GM13977 (cell line): ENCODE results near the gene RFPL1.

Experiments used
- DNase-seq: peaks from one replicate; pipeline ENCODE4 v3.0.0; 2012; ENCODE audit warnings: low spot score
- CTCF ChIP-seq: IDR thresholded peaks from 2 replicates; pipeline ENCODE4 v1.5.1; 2012; ENCODE audit warnings: mild to moderate bottlenecking, control low read depth; ENCODE audit not compliant: insufficient read depth; ENCODE audit errors: extremely low read depth, missing control alignments
- in situ Hi-C: fragments of 300-500 bp; cut with MboI; formaldehyde crosslinking; loops from one replicate; pipeline ENCODE4 v1.12.0; 2022; ENCODE audit warnings: low sequenced_read_pairs, low pct_unique_long_range_greater_than_20kb, mixed read lengths, inconsistent platforms; ENCODE audit not compliant: unreplicated experiment

The RFPL1 gene

GRCh38 chr22:29463629-29464028 is 25.2 kb downstream of the RFPL1 start:
- in situ Hi-C loops, result no loop called here
- no peak for DNase-seq
- TF ChIP-seq CTCF, result no peak

- in situ Hi-C loops, result no loop called here
- TF ChIP-seq CTCF, result no peak
- no peak for DNase-seq
Measured at GRCh38 chr22:29464581-29464980, 26.2 kb downstream of the RFPL1 start.

DNA sequence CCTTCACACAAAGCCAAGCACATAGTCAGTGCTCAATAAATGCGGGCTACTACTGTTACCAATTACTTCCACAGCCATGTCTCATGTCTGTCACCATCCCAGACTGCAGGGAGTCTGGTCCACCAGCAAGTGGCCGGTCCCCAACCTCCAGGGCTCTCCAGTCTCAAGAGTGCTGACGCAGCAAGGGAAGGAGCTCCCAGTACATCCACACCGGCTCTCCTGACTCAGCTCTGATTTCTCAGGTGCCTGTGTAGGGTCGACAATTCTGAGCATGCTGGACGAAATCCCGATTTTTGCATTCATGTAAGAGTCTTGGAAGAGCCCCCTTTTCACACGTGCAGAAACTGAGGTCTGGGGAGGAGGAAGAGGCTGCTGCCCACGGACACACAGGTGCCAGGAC is 31.4 kb downstream of the RFPL1 start:
- in situ Hi-C loops, result no loop called here

DNA sequence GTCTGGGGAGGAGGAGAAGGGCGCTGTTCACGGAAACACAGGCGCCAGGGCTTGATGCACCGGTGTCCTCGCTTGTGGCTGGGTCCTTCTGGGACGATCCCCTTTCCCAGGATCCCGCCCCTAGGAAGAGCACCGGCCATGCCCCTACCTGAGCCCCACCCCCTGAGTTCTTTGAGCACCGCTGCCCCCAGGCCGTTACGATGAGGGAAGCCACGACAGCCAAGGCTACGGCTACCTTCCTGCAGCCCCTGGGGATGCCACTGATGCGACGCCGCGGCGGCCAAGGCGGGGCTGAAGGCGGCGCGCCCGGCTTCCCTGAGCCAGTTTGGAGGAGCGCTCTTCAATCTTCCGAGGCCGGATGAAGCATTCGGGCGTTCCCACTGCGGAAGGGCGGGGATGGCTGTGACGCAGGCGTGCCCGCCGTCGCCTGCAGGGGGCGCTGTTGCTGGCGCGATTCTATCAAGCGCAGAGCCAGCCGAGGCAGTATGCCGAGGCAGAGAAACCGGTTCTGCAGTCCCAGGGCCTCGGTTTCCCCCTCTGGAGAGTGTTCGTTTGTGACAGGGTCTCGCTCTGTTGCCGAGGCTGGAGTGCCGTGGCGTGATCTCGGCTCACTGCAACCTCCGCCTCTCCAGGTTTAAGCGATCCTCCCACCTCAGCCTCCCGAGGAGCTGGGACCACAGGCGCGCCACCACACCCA is 31.9 kb downstream of the RFPL1 start:
- TF ChIP-seq CTCF, result peak; percentile 78
- in situ Hi-C loops, result no loop called here
- peak; percentile 83 for DNase-seq

More for the DNA sequence above, 31.4 kb downstream of the RFPL1 start:
- DNase-seq, result no peak
- TF ChIP-seq CTCF, result no peak

DNA sequence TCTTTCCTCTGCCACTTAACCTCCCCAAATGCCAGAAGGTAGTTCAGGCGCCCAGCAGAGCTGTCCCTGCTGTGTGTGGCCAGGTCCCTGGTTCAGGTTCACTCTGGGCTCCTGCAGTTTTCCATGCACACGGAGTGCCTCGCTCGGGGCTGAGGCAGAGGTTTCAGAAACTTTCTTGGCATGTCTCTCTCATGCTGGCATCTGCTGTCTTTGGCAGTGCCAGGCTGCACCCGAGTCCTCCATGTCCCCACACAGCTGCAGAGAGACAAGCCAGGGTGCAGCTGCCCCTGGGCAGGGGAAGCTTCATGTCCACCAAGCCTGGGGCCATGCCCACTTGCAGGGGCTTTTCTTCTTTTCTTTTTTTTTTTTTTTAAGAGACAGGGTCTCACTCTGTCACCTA is 34.6 kb downstream of the RFPL1 start:
- in situ Hi-C loops, result no loop called here

GRCh38 chr22:29475550-29475949 is 37.2 kb downstream of the RFPL1 start:
- in situ Hi-C loops, result no loop called here
- DNase-seq, result peak; percentile 67
- TF ChIP-seq CTCF, result no peak

More for the DNA sequence above, 34.6 kb downstream of the RFPL1 start:
- no peak for DNase-seq
- no peak for TF ChIP-seq CTCF
